Measurements from ENCODE around the gene FAM187B.
"Not testable (repeated sequence)": the region's sequence is repeated elsewhere in the genome, so short reads cannot be mapped to it uniquely, and the experiment has no call there.

The FAM187B gene

DNA sequence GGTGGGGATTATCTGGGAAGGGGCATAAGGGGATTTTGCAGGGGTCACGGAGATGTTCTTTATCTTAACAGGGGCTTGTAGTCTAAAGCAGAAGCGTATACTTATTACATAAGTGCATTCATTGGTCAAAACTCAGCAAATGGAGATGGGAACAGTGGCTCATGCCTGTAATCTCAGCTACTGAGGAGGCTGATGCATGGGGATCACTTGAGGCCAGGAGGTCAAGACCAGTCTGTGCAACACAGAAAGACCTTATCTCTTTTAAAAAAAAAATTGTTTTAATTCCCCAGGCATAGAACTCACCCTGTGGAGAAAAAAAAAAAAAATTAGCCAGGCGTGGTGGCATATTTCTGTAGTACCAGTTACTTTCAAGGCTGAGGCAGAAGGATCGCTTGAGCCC, 18.9 kb downstream of the FAM187B start:
- no peak for DNase-seq

GRCh38 chr19:35208121-35208520, 20.4 kb downstream of the FAM187B start:
- DNase-seq, result no peak

GRCh38 chr19:35207391-35207871, 21.1 kb downstream of the FAM187B start:
- no peak for DNase-seq

DNA sequence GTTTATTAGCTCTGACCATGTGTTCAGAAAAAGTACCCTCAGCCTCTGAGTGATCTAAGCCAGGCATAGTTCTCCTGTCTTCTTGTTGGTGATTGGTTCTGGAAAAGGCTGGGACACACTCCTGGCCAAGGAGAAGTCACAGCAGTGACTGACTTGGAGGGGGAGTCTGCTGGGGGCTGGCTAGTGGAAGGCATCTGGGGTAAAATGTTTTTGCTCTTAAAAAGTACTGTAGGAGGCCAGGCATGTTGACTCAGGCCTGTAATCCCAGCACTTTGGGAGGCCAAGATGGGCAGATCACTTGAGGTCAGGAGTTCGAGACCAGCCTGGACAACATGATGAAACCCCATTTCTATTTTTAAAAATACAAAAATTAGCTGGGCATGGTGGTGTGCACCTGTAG, 21.7 kb downstream of the FAM187B start:
- no peak for DNase-seq

- DNase-seq, result no peak
These were observed 22.2 kb downstream of the FAM187B start for GRCh38 chr19:35206379-35206778.

DNA sequence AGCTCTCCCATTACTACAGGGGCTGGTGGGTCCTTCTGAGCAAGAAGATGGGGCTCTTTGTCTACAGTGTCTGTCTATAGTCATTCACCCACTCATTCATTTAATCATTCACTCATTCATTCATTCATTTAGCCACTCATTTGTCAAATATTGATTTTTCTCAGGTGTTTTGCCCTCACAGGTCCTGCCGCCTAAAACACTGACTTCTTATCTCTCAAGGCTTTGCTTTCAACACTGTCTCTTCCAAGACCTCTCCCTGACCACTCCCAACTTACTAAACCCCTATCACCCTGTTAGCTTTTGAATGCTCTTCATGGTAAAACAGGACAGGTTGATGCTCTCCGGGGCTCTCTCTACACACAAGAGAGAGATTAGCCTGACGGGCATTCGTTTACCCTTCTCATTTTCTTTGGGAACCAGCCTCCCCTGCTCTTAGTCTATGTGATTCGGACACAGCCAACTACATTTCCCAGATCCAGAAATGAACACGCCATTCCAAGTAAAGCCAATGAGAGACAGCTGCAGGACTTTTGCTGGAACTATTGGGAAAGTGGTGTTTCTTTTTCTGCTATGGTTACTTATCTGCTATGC, 22.7 kb downstream of the FAM187B start:
- DNase-seq, result no peak

- no peak for DNase-seq
These were observed 23.5 kb downstream of the FAM187B start for GRCh38 chr19:35204799-35205732.

- DNase-seq, result no peak
These were observed 25.5 kb downstream of the FAM187B start for GRCh38 chr19:35202722-35203688.

- no peak for DNase-seq
These were observed 29.1 kb downstream of the FAM187B start for GRCh38 chr19:35199481-35199880.

DNA sequence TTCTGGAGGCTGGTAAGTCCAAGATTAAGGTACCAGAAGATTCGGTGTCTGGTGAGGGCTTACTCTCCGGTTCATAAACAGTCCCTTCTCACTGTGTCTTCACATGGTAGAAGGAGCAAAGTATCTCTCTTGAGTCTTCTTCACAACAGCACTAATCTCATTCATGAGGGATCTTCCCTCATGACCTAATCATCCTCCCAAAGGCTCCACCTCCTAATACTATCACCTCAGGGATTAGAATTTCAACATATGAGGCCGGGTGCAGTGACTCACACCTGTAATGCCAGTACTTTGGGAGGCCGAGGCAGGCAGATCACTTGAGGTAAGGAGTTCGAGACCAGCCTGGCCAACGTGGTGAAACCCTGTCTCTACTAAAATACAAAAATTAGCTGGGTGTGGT, 31.7 kb downstream of the FAM187B start:
- not testable (repeated sequence) for DNase-seq

DNA sequence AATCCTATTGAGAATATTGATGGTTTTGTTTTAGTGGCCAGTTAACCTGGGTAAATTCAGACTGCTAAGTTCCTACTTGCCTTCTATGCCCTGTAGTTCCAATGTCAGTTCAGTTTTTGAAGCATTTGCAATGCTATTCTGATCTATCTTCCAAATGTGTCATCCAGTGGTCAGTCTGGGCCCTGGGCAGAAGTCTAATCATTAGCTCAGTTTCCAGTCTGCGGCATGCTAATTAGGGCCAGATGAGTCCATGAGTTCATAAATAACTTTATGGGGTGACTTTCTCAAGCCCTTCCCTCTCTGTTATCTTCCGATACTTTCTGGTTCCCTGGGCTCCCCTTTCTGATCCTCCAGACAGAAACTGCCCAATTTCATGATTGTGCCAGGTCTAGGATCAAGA, 32.7 kb downstream of the FAM187B start:
- DNase-seq, result no peak

GRCh38 chr19:35194012-35194984, 34.2 kb downstream of the FAM187B start:
- DNase-seq, result no peak

DNA sequence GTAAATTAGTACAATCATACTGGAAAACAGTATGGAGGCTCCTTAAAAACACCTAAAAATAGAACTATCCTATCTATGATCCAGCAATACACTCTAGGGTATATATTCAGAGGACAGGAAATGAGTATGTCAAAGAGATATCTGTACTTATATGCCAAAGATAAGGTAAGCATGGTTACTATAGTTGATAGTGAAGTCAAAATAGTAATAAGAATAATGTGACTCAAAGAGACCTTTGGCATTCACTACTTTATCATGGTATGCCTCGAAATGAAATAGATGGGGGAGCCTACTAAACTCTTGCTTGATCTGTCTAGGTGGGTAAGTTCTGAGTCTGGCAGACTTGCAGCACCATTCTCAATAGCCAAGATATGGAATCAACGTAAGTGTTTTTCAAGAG, 43.7 kb downstream of the FAM187B start:
- DNase-seq, result no peak

DNA sequence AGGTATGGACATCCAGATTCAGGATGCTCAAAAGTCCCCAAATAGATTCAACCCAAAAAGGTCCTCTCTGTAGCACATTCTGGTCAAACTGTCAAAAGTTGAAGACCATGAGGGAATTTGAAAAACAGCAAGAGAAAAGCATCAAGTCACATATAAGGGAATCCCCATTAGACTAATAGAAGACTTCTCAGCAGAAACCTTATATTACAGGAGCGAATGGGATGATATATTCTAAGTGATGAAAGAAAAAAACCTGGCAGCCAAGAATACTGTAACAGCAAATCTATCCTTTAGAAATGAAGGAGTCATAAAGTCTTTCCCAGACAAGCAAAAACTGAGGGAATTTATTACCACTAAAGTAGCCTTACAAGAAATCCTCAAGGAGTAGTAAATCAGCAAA, 44.3 kb downstream of the FAM187B start:
- no peak for DNase-seq

DNA sequence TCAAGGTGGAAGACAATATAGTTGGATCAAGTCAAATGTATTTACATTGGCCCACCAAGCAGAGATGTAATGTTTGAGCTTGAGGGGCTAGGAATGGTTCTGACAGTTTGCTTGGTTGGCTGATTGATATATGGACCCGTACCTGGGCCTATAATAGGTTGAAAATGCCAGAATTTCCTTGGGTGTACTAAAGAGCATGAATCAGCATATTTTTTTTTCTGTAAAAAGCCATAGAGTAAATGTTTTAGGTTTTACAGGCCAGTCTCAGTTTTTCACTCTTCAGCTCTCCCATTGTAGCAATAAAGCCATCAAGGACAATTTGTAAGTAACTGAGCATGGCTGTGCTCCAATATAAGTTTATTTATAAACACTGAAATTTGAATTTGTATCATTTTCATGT, 47.2 kb downstream of the FAM187B start:
- DNase-seq, result no peak

GRCh38 chr19:35179830-35180229, 48.7 kb downstream of the FAM187B start:
- DNase-seq, result no peak

GRCh38 chr19:35178701-35179100, 49.8 kb downstream of the FAM187B start:
- DNase-seq, result no peak

DNA sequence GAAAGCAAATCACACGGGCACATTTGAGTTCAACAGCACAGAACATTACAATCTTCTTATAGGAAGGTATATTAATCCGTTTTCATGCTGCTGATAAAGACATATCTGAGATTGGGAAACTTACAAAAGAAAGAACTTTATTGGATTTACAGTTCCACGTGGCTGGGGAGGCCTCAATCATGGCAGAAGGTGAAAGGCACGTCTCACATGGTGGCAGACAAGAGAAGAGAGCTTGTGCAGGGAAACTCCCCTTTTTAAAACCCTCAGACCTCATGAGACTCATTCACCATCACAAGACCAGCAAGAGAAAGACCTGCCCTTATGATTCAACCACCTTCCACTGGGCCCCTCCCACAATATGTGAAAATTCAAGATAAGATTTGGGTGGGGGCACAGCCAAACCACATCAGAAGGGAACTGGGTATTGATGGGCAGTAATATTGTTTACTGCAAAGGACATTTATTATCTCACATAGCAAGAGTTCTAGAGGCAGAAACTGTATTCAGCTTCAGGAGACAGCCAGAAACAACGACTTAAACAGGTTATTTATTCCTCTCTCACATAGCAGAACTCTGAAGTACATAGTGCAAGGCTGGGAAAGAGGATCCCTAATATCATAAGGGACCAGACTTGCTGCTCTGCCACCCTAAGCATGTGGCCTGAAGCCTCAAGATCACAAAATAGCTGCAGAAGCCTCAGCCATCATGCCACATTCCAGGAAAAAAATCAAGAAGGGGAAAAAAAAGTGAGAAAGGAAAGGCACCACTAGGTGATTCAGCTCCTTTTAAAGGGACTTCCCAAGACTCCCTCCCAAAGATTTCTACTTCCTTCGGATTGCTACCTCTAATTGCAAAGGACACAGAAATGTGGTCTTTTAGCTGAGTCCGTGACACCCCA, 50.9 kb downstream of the FAM187B start:
- no peak for DNase-seq

DNA sequence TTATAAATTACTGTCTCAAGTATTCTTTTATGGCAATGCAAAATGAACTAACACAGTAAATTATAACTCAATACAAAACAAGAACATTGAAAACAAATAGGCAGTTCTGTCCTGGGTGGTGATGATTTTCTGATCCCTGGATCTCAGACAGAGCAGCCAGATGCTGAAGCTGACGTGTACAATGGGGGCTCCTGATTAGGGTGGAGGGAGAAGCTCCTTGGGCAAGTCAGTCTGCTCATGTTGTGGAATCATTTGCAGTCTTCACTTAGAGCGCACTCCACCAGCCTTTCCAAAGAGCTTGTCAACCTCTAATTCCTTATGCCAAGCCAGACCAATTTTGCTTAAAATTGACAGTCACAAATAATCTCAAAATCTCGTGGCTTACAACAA, 52.4 kb downstream of the FAM187B start:
- DNase-seq, result no peak
